Smooth muscle cell (in vitro differentiated cells): ENCODE data around the gene WHRN. TPM values are rescaled to one million over a fixed set of nuclear protein-coding genes. Genes with fewer than 3 reads are reported as not detected.

ENCODE experiments used
- DNase-seq: peaks from one replicate; lab custom pipeline; 2025; ENCODE audit not compliant: unreplicated experiment; lab: John Stamatoyannopoulos, UW
- H2AFZ ChIP-seq: fragments of 200-600 bp; sonication (generic); 2 replicates; pipeline ENCODE4 v1.6.0; 2016; ENCODE audit warnings: antibody characterized with exemption, low read depth, mild to moderate bottlenecking
- H3F3A ChIP-seq: fragments of 200-600 bp; sonication (generic); 2 replicates; pipeline ENCODE4 v1.6.0; 2017; ENCODE audit warnings: antibody characterized with exemption, low read depth
- H3K27ac ChIP-seq: fragments of 200-600 bp; sonication (generic); 2 replicates; pipeline ENCODE4 v1.5.1; 2016; ENCODE audit warnings: low read depth, mild to moderate bottlenecking
- H3K27me3 ChIP-seq: fragments of 200-600 bp; sonication (generic); 2 replicates; pipeline ENCODE4 v1.6.1; 2016; ENCODE audit warnings: low read depth, mild to moderate bottlenecking
- H3K36me3 ChIP-seq: fragments of 200-600 bp; sonication (generic); 2 replicates; pipeline ENCODE4 v1.5.1; 2016; ENCODE audit warnings: low read depth
- H3K4me1 ChIP-seq: fragments of 200-600 bp; sonication (generic); 2 replicates; pipeline ENCODE4 v1.5.1; 2016; ENCODE audit warnings: low read depth
- H3K4me2 ChIP-seq: fragments of 200-600 bp; sonication (generic); 2 replicates; pipeline ENCODE4 v1.6.0; 2016; ENCODE audit warnings: mild to moderate bottlenecking
- H3K4me3 ChIP-seq: fragments of 200-600 bp; sonication (generic); 2 replicates; pipeline ENCODE4 v1.5.1; 2016; ENCODE audit warnings: mild to moderate bottlenecking
- H3K79me2 ChIP-seq: fragments of 200-600 bp; sonication (generic); 2 replicates; pipeline ENCODE4 v1.6.0; 2016; ENCODE audit warnings: low read depth, mild to moderate bottlenecking
- H3K9ac ChIP-seq: fragments of 200-600 bp; sonication (generic); 2 replicates; pipeline ENCODE4 v1.6.0; 2016; ENCODE audit warnings: low read depth
- H3K9me3 ChIP-seq: fragments of 200-600 bp; sonication (generic); replicated peaks from 2 replicates; pipeline ENCODE4 v1.5.1; 2016; ENCODE audit warnings: low read depth
- H4K20me1 ChIP-seq: fragments of 200-600 bp; sonication (generic); 2 replicates; pipeline ENCODE4 v1.6.0; 2016; ENCODE audit warnings: low read depth
- WGBS: methylation state at CpG from one replicate; pipeline ENCODE4 v1.1.7; 2016; ENCODE audit warnings: low lambda C conversion rate; 5-methylcytosine and 5-hydroxymethylcytosine counted together
- polyA plus RNA-seq: library from polyadenylated mRNA; unstranded; fragments of >200 nt; fragmentation: Nextera tagmentation; extraction: Ambion mirVana; gene quantifications from 2 replicates; pipeline ENCODE4 v1.2.1, GENCODE V29; 2016
- total RNA-seq: library from RNA; depleted of rRNA; stranded (reverse); fragments of >200 nt; gene quantifications from 2 replicates; pipeline ENCODE4 v1.2.3, GENCODE V29; 2014
- TF ChIP-seq, protein P1 (sequence below): fragments of 200-600 bp; sonication (generic); IDR thresholded peaks from 2 replicates; pipeline ENCODE4 v1.5.1; 2017; ENCODE audit warnings: borderline replicate concordance, mild to moderate bottlenecking, antibody characterized with exemption; ENCODE audit not compliant: insufficient read depth, poor library complexity, severe bottlenecking

The WHRN gene
- total and polyA plus RNA-seq, 2 experiments from 2014 or later, result 3.6 to 12.9 TPM

GRCh38 chr9:114465906-114466900 is 39.1 kb downstream of the WHRN start:
- DNase-seq, result no peak
- H3K9me3 ChIP-seq, result no peaks in the 10 kb centered on the region
- H3K27ac ChIP-seq, result no peak overlapping the region
- H3K79me2 ChIP-seq, result no peaks in the 10 kb centered on the region
- H3K27me3 ChIP-seq, result no peaks in the 10 kb centered on the region
- H3K4me1 ChIP-seq, result no peaks in the 10 kb centered on the region
- no peak overlapping the region for H3K9ac ChIP-seq
- no peaks in the 10 kb centered on the region for H3F3A ChIP-seq
- H4K20me1 ChIP-seq, result no peaks in the 10 kb centered on the region
- 90% methylated on average over 28 of the region's 28 CpGs for WGBS
- H3K36me3 ChIP-seq, result no peaks in the 10 kb centered on the region
- no peak overlapping the region for H2AFZ ChIP-seq
- no peak overlapping the region for H3K4me2 ChIP-seq
- TF ChIP-seq, protein P1, sequence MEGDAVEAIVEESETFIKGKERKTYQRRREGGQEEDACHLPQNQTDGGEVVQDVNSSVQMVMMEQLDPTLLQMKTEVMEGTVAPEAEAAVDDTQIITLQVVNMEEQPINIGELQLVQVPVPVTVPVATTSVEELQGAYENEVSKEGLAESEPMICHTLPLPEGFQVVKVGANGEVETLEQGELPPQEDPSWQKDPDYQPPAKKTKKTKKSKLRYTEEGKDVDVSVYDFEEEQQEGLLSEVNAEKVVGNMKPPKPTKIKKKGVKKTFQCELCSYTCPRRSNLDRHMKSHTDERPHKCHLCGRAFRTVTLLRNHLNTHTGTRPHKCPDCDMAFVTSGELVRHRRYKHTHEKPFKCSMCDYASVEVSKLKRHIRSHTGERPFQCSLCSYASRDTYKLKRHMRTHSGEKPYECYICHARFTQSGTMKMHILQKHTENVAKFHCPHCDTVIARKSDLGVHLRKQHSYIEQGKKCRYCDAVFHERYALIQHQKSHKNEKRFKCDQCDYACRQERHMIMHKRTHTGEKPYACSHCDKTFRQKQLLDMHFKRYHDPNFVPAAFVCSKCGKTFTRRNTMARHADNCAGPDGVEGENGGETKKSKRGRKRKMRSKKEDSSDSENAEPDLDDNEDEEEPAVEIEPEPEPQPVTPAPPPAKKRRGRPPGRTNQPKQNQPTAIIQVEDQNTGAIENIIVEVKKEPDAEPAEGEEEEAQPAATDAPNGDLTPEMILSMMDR, result no peak
- H3K4me3 ChIP-seq, result no peak overlapping the region

GRCh38 chr9:114465417-114465816 is 39.9 kb downstream of the WHRN start:
- TF ChIP-seq, protein P1, result no peak

DNA sequence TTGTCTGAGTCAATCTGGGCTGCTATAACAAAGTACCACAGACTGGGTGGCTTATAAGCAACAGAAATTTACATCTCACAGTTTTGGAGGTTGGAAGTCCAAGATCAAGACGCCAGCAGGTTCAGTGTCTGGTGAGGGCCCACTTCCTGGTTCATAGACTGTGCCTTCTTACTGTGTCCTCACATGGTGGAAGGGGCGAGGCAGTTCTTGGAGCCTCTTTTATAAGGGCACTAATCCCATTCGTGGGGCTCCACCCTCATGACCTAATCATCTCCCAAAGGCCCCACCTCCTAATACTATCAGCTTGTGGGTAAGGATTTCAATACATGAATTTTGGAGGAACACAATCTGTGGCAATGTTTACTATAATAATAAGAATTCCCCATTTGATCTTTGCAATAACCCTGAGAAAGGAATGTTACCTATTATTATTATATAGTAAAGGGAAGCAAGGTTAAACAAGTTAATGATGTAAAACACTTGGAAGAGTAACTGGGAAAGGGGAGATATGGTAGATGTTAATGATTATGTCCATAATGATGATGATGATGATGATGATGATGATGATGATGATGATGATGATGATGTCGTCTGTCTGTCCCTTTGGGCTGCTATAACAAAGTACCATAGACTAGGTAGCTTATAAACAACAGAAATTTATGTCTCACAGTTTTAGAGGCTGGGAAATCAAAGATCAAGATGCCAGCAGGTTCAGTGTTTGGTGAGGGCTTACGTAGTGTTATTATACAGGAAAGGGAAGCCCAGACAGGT is 40.8 kb downstream of the WHRN start:
- Histone ChIP-seq H3K36me3 (no peaks in the 10 kb centered on the region), H2AFZ (no peak overlapping the region), H3K4me1 (peaks cover 9% of the 10 kb centered on the region), H3K9ac (no peak overlapping the region), H3K4me2 (no peak overlapping the region), H3K27me3 (no peaks in the 10 kb centered on the region), H4K20me1 (no peaks in the 10 kb centered on the region), H3K9me3 (no peaks in the 10 kb centered on the region), H3F3A (no peaks in the 10 kb centered on the region), H3K79me2 (no peaks in the 10 kb centered on the region), H3K27ac (no peak overlapping the region), H3K4me3 (no peak overlapping the region)
- TF ChIP-seq, protein P1, result no peak
- whole genome bisulfite sequencing, result 89% methylated on average over 5 of the region's 5 CpGs
- DNase-seq, result no peak

More at GRCh38 chr9:114465417-114465816, 39.9 kb downstream of the WHRN start:
- H3K36me3 ChIP-seq, result no peaks in the 10 kb centered on the region
- no peak overlapping the region for H3K4me2 ChIP-seq
- H3K79me2 ChIP-seq, result no peaks in the 10 kb centered on the region
- no peaks in the 10 kb centered on the region for H3K27me3 ChIP-seq
- H3K9ac ChIP-seq, result no peak overlapping the region
- H4K20me1 ChIP-seq, result no peaks in the 10 kb centered on the region
- DNase-seq, result no peak
- WGBS, result 99% methylated on average over 4 of the region's 4 CpGs
- peaks cover 7% of the 10 kb centered on the region for H3K4me1 ChIP-seq
- H2AFZ ChIP-seq, result no peak overlapping the region
- H3K27ac ChIP-seq, result no peak overlapping the region
- no peaks in the 10 kb centered on the region for H3F3A ChIP-seq
- H3K4me3 ChIP-seq, result no peak overlapping the region
- H3K9me3 ChIP-seq, result no peaks in the 10 kb centered on the region
